Measurements from ENCODE around the gene ANTXR1.
"Not testable (repeated sequence)": the region's sequence is repeated elsewhere in the genome, so short reads cannot be mapped to it uniquely, and the experiment has no call there.

ANTXR1 gene

GRCh38 chr2:69238449-69239031 is 225.6 kb downstream of the ANTXR1 start:
- DNase-seq (ENCODE audit: low spot score) = no peak

- DNase-seq (ENCODE audit: low spot score) = no peak
These were observed 228.1 kb downstream of the ANTXR1 start for GRCh38 chr2:69241093-69241492.

GRCh38 chr2:69241664-69242514 is 228.9 kb downstream of the ANTXR1 start:
- DNase-seq (ENCODE audit: low spot score) = no peak

GRCh38 chr2:69242651-69243051 is 229.7 kb downstream of the ANTXR1 start:
- no peak for DNase-seq (ENCODE audit: low spot score)

GRCh38 chr2:69243652-69244051 is 230.7 kb downstream of the ANTXR1 start:
- no peak for DNase-seq (ENCODE audit: low spot score)

- no peak for DNase-seq (ENCODE audit: low spot score)
These were observed 231.9 kb downstream of the ANTXR1 start for GRCh38 chr2:69244882-69245281.

GRCh38 chr2:69247583-69247982 is 234.6 kb downstream of the ANTXR1 start:
- DNase-seq (ENCODE audit: low spot score) = no peak

- no peak for DNase-seq (ENCODE audit: low spot score)
These were observed 235.3 kb downstream of the ANTXR1 start for GRCh38 chr2:69248232-69248631.

GRCh38 chr2:69250981-69251380 is 238.0 kb downstream of the ANTXR1 start:
- no peak for DNase-seq (ENCODE audit: low spot score)

GRCh38 chr2:69251943-69252342 is 239.0 kb downstream of the ANTXR1 start:
- no peak for DNase-seq (ENCODE audit: low spot score)

GRCh38 chr2:69253112-69253511 is 240.1 kb downstream of the ANTXR1 start:
- DNase-seq (ENCODE audit: low spot score) = no peak

- no peak for DNase-seq (ENCODE audit: low spot score)
These were observed 240.8 kb downstream of the ANTXR1 start for GRCh38 chr2:69253611-69254301.

- DNase-seq (ENCODE audit: low spot score) = no peak
These were observed 242.8 kb downstream of the ANTXR1 start for GRCh38 chr2:69255760-69256159.

- DNase-seq (ENCODE audit: low spot score) = not testable (repeated sequence)
These were observed 247.1 kb downstream of the ANTXR1 start for GRCh38 chr2:69259994-69260591.

GRCh38 chr2:69260666-69261065 is 247.7 kb downstream of the ANTXR1 start:
- DNase-seq (ENCODE audit: low spot score) = no peak

- no peak for DNase-seq (ENCODE audit: low spot score)
These were observed 256.4 kb downstream of the ANTXR1 start for GRCh38 chr2:69269330-69269729.

- no peak for DNase-seq (ENCODE audit: low spot score)
These were observed 258.9 kb downstream of the ANTXR1 start for GRCh38 chr2:69271831-69272257.

GRCh38 chr2:69272803-69273471 is 260.0 kb downstream of the ANTXR1 start:
- DNase-seq (ENCODE audit: low spot score) = no peak

- no peak for DNase-seq (ENCODE audit: low spot score)
These were observed 262.5 kb downstream of the ANTXR1 start for GRCh38 chr2:69275490-69275889.

GRCh38 chr2:69278366-69278765 is 265.4 kb downstream of the ANTXR1 start:
- DNase-seq (ENCODE audit: low spot score) = no peak

GRCh38 chr2:69279211-69279610 is 266.2 kb downstream of the ANTXR1 start:
- DNase-seq (ENCODE audit: low spot score) = no peak
